ENCODE data around the gene RDH11. TPM values are rescaled to one million over a fixed set of nuclear protein-coding genes. Genes with fewer than 3 reads are reported as not detected.

Gene RDH11
- total and polyA plus RNA-seq, 10 of the 15 experiments (the other 5 are each of a cell fraction or from before 2014, with no cell fraction given) = 49.7 to 161 (median 77.2) TPM

GRCh38 chr14:67694791-67695393, 672 bp downstream of the RDH11 start (continued):
- TF ChIP-seq CUX1 (IDR thresholded peaks at IDR 0.05; ENCODE audit: insufficient replicate concordance, low read depth, low read length) (peak; percentile 50), KAT2A (conservative IDR thresholded peaks at IDR 0.05; ENCODE audit: control insufficient read depth, low read depth, low read length) (no peak), KDM1A (IDR thresholded peaks at IDR 0.05; ENCODE audit: borderline replicate concordance) (no peak), RFX5 (IDR thresholded peaks at IDR 0.05; ENCODE audit: low read depth, low read length) (peak; percentile 40; the same call in 1 of the 2 replicates), SIN3A (IDR thresholded peaks at IDR 0.05; ENCODE audit: low read depth, low read length) (0 out of 2 replicates have a peak, but pooled peaks have one; percentile 19), NFYB (IDR thresholded peaks at IDR 0.05; ENCODE audit: insufficient read depth, low read depth, low read length) (peak; percentile 96), RELB (IDR thresholded peaks at IDR 0.05; ENCODE audit: low read depth) (peak; percentile 19; the same call in 1 of the 2 replicates), NR2F1 (conservative IDR thresholded peaks at IDR 0.05) (no peak), POLR2A (IDR thresholded peaks at IDR 0.05; ENCODE audit: low read depth, low read length) (peak; percentile 56; the same call in 1 of the 2 replicates), CREB1 (IDR thresholded peaks at IDR 0.05; ENCODE audit: low read depth) (peak; percentile 82), PKNOX1 (IDR thresholded peaks at IDR 0.05) (peak; percentile 91), SREBF2 (IDR thresholded peaks at IDR 0.05; ENCODE audit: low read length) (peak; percentile 61; the same call in 1 of the 2 replicates)
